Measurements from ENCODE around the gene ZSCAN2. TPM values are rescaled to one million over a fixed set of nuclear protein-coding genes. Genes with fewer than 3 reads are reported as not detected.

Gene ZSCAN2
- total RNA-seq, 1 donor from 2014 or later = 16.2 TPM

DNA sequence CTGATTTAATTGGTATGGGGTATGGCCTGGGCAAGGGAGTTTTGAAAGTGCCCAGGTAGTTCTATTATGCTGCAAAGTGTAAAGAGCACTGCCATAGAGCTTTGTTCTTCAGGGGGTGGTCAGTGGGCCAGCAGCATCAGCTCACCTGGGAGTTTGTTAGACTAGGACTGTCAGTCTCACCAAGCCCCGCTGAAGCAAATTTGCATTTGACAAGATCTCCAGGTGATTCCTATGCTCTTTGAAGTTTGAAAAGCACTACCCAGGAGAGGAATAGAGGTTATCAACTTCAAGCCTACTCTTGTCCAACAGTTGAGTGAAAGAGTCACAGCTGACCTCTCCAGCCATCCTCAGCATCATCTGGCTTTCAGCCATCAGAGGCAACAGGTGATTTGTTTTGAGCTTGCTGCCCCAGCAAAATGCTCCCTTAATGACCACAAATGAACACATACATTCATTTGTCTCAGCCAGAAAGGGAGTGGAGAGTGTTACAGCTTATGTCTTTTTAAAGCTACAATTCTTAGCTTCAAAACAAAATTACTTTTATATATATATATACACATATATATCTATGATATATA is 8.0 kb downstream of the ZSCAN2 start:
- Mint-ChIP-seq H3K27me3 (ENCODE audit: low read depth, unreplicated experiment) (no peaks in the 10 kb centered on the region), H3K4me1 (ENCODE audit: low read depth, unreplicated experiment) (no peaks in the 10 kb centered on the region), H3K36me3 (ENCODE audit: low read depth, unreplicated experiment) (peaks cover 24% of the 10 kb centered on the region), H3K4me3 (ENCODE audit: unreplicated experiment) (no peak overlapping the region), H3K27ac (ENCODE audit: unreplicated experiment) (no peak overlapping the region), H3K9me3 (ENCODE audit: unreplicated experiment) (no peaks in the 10 kb centered on the region)
- Histone ChIP-seq H3K4me3 (ENCODE audit: insufficient read depth, low read depth, low read length) (no peak overlapping the region), H3K27ac (ENCODE audit: low read depth, low read length) (no peak overlapping the region), H3K36me3 (ENCODE audit: insufficient read depth, low read length) (peaks cover 11% of the 10 kb centered on the region), H4K20me1 (ENCODE audit: insufficient read depth, low read length) (peaks cover 51% of the 10 kb centered on the region), H3K27me3 (ENCODE audit: insufficient read depth, low read length) (no peaks in the 10 kb centered on the region), H3K4me1 (ENCODE audit: insufficient read depth, low read length) (peaks cover 7% of the 10 kb centered on the region), H3K9me3 (ENCODE audit: insufficient read depth, low read depth, low read length) (no peaks in the 10 kb centered on the region), H2AFZ (ENCODE audit: low read depth, low read length) (no peak overlapping the region), H3K4me2 (ENCODE audit: low read length) (no peak overlapping the region), H3K9ac (ENCODE audit: low read length) (no peak overlapping the region), H3K79me2 (ENCODE audit: insufficient read depth, low read length) (peaks cover 47% of the 10 kb centered on the region)
- FAIRE-seq (no peak), DNase-seq (ENCODE audit: low read depth) (no peak)
- TF ChIP-seq EZH2 (IDR thresholded peaks at IDR 0.05; ENCODE audit: insufficient read depth, low read length) = no peak
- TF ChIP-seq, protein P1, sequence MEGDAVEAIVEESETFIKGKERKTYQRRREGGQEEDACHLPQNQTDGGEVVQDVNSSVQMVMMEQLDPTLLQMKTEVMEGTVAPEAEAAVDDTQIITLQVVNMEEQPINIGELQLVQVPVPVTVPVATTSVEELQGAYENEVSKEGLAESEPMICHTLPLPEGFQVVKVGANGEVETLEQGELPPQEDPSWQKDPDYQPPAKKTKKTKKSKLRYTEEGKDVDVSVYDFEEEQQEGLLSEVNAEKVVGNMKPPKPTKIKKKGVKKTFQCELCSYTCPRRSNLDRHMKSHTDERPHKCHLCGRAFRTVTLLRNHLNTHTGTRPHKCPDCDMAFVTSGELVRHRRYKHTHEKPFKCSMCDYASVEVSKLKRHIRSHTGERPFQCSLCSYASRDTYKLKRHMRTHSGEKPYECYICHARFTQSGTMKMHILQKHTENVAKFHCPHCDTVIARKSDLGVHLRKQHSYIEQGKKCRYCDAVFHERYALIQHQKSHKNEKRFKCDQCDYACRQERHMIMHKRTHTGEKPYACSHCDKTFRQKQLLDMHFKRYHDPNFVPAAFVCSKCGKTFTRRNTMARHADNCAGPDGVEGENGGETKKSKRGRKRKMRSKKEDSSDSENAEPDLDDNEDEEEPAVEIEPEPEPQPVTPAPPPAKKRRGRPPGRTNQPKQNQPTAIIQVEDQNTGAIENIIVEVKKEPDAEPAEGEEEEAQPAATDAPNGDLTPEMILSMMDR (IDR thresholded peaks at IDR 0.05; ENCODE audit: insufficient read depth, low read depth, low read length) = no peak

GRCh38 chr15:84609818-84610525 is 9.2 kb downstream of the ZSCAN2 start:
- Mint-ChIP-seq H3K4me1 (ENCODE audit: low read depth, unreplicated experiment) (no peaks in the 10 kb centered on the region), H3K9me3 (ENCODE audit: unreplicated experiment) (no peaks in the 10 kb centered on the region), H3K36me3 (ENCODE audit: low read depth, unreplicated experiment) (peaks cover 25% of the 10 kb centered on the region), H3K27ac (ENCODE audit: unreplicated experiment) (no peak overlapping the region), H3K27me3 (ENCODE audit: low read depth, unreplicated experiment) (no peaks in the 10 kb centered on the region), H3K4me3 (ENCODE audit: unreplicated experiment) (no peak overlapping the region)
- no peak overlapping the region for H3K9ac ChIP-seq (ENCODE audit: low read length)
- DNase-seq (ENCODE audit: low read depth) (no peak), FAIRE-seq (no peak)
- H2AFZ ChIP-seq (ENCODE audit: low read depth, low read length) = no peak overlapping the region
- TF ChIP-seq, protein P1 (IDR thresholded peaks at IDR 0.05; ENCODE audit: insufficient read depth, low read depth, low read length) = no peak
- TF ChIP-seq EZH2 (IDR thresholded peaks at IDR 0.05; ENCODE audit: insufficient read depth, low read length) = no peak
- peaks cover 40% of the 10 kb centered on the region for H3K79me2 ChIP-seq (ENCODE audit: insufficient read depth, low read length)
- no peak overlapping the region for H3K4me2 ChIP-seq (ENCODE audit: low read length)
- H3K4me1 ChIP-seq (ENCODE audit: insufficient read depth, low read length) = peaks cover 6% of the 10 kb centered on the region
- H3K27ac ChIP-seq (ENCODE audit: low read depth, low read length) = no peak overlapping the region
- H3K27me3 ChIP-seq (ENCODE audit: insufficient read depth, low read length) = no peaks in the 10 kb centered on the region
- peaks cover 42% of the 10 kb centered on the region for H4K20me1 ChIP-seq (ENCODE audit: insufficient read depth, low read length)
- no peaks in the 10 kb centered on the region for H3K9me3 ChIP-seq (ENCODE audit: insufficient read depth, low read depth, low read length)
- peaks cover 11% of the 10 kb centered on the region for H3K36me3 ChIP-seq (ENCODE audit: insufficient read depth, low read length)
- no peak overlapping the region for H3K4me3 ChIP-seq (ENCODE audit: insufficient read depth, low read depth, low read length)

DNA sequence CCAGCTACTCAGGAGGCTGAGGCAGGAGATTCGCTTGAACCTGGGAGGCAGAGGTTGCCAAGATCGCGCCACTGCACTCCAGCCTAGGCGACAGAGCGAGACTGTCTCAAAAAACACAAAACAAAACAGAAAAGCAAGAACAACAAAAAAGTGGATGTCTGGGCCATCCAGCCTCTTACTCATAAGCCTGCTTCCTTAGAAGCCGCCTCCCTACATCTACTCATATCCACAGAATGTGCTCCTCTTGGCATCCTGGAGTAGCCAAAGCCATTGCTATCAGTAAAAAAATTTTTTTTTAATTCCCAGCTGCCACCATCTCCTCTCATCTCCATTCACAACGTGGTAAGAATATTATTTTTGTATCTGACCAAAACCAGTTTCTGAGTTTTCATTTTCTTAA is 10.8 kb downstream of the ZSCAN2 start:
- H3K27ac ChIP-seq (ENCODE audit: low read depth, low read length) = no peak overlapping the region
- no peaks in the 10 kb centered on the region for H3K4me1 Mint-ChIP-seq (ENCODE audit: low read depth, unreplicated experiment)
- TF ChIP-seq, protein P1 (IDR thresholded peaks at IDR 0.05; ENCODE audit: insufficient read depth, low read depth, low read length) = no peak
- H4K20me1 ChIP-seq (ENCODE audit: insufficient read depth, low read length) = peaks cover 33% of the 10 kb centered on the region
- H2AFZ ChIP-seq (ENCODE audit: low read depth, low read length) = no peak overlapping the region
- DNase-seq (ENCODE audit: low read depth) (peak; percentile 29), FAIRE-seq (no peak)
- no peak overlapping the region for H3K27ac Mint-ChIP-seq (ENCODE audit: unreplicated experiment)
- H3K9ac ChIP-seq (ENCODE audit: low read length) = no peak overlapping the region
- H3K79me2 ChIP-seq (ENCODE audit: insufficient read depth, low read length) = peaks cover 32% of the 10 kb centered on the region
- no peaks in the 10 kb centered on the region for H3K9me3 ChIP-seq (ENCODE audit: insufficient read depth, low read depth, low read length)
- peaks cover 6% of the 10 kb centered on the region for H3K36me3 ChIP-seq (ENCODE audit: insufficient read depth, low read length)
- no peak overlapping the region for H3K4me3 ChIP-seq (ENCODE audit: insufficient read depth, low read depth, low read length)
- no peaks in the 10 kb centered on the region for H3K4me1 ChIP-seq (ENCODE audit: insufficient read depth, low read length)
- H3K9me3 Mint-ChIP-seq (ENCODE audit: unreplicated experiment) = no peaks in the 10 kb centered on the region
- no peaks in the 10 kb centered on the region for H3K27me3 ChIP-seq (ENCODE audit: insufficient read depth, low read length)
- no peaks in the 10 kb centered on the region for H3K27me3 Mint-ChIP-seq (ENCODE audit: low read depth, unreplicated experiment)
- no peak overlapping the region for H3K4me3 Mint-ChIP-seq (ENCODE audit: unreplicated experiment)
- H3K36me3 Mint-ChIP-seq (ENCODE audit: low read depth, unreplicated experiment) = peaks cover 20% of the 10 kb centered on the region
- H3K4me2 ChIP-seq (ENCODE audit: low read length) = no peak overlapping the region

Data from astrocyte (in vitro differentiated cells and primary cell).